Motor neuron (in vitro differentiated cells): Measurements from ENCODE around the gene LRRC40. TPM values are rescaled to one million over a fixed set of nuclear protein-coding genes. Genes with fewer than 3 reads are reported as not detected.

ENCODE experiments used
- ATAC-seq, 8 experiments: fragments of 200-7000 bp; cut with Tn5 transposase; replicated peaks in 6 of 8; 2 replicates each; pipeline ENCODE4 v1.8.0; 2021; ENCODE audit warnings: mild to moderate bottlenecking in 8 of 8, moderate library complexity in 8 of 8
- H3K27ac ChIP-seq, 2 donors: fragments of 250-450 bp; sonication (Bioruptor Pico); 2 replicates each; pipeline ENCODE4 v1.9.0; 2021; ENCODE audit warnings: antibody characterized with exemption in 2 of 2, mild to moderate bottlenecking in 2 of 2, moderate library complexity in 1 of 2
- H3K4me1 ChIP-seq, 2 donors: fragments of 250-450 bp; sonication (Bioruptor Pico); replicated peaks in 1 of 2; 2 replicates each; pipeline ENCODE4 v1.6.1; 2021; ENCODE audit warnings: antibody characterized with exemption in 2 of 2, mild to moderate bottlenecking in 2 of 2, moderate library complexity in 1 of 2
- H3K4me3 ChIP-seq, 5 donors: fragments of 250-450 bp; sonication (Bioruptor Pico); 2 replicates each; pipeline ENCODE4 v1.9.0; 2021; ENCODE audit warnings: antibody characterized with exemption in 5 of 5, mild to moderate bottlenecking in 5 of 5, moderate library complexity in 4 of 5
- WGBS, 10 experiments: fragments of 450-650 bp; shearing (Covaris generic); methylation state at CpG; one replicate each; pipeline ENCODE4 v1.0.0; 2022; 5-methylcytosine and 5-hydroxymethylcytosine counted together
- in situ Hi-C, 9 experiments: fragments of 400-800 bp; cut with MboI; loops; one replicate each; pipeline ENCODE4 v1.15.0; 2021; ENCODE audit warnings: low sequenced_read_pairs in 9 of 9, low pct_unique_long_range_greater_than_20kb in 2 of 9; ENCODE audit not compliant: unreplicated experiment in 9 of 9
- total RNA-seq, 8 experiments: library from RNA; unstranded; fragments of 300-600 nt; gene quantifications; 2 replicates each; pipeline versions ENCODE4 v1.2.3 to v1.2.4, GENCODE V29; 2022

Gene LRRC40
- 10 to 100 TPM in 7 of 8 experiments, 1 to 10 TPM in 1; 8.1 to 54.6 (median 34.5) TPM for total RNA-seq

DNA sequence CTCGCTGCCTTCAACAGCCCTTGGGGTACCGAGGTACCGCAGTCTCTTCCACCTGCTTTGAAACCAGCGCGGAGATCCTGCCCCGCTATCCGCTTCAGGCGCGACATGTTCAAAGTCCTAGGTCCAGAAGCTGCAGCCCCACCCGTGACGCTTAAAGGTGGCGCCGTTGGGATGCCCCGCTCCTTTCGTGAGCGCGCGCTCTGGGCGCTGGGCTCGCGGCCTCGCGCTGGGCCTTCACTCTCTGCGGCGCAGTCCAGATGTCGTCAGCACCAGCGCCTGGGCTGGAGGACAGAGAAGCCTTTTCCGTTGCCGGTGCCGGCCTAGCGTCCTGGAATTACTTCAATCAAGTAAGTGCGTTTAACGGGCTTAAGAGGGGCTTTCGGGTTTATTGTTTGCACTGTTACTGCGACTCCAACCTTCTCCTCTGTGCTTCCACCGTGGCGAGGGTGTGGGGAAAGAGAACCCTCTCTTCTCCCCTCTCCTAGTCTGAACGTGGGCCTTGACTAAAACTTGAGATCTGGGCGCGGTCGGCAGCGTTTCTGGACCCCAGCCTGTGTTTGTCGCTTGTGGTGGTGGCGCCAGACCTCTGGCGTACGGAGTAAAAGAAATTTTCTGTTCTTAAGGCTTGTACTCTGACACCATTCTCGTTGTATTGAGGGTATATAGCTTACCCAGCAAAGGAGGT lies at the start of gene LRRC40:
Gene LRRC40, minus strand, starts transcription at position 146 of the 685 bp plus-strand sequence. Its CDS starts 39 bp downstream, at position 107.
- peaks cover 21 to 26% of the 10 kb centered on the region in 2 donors for H3K4me1 ChIP-seq
- H3K4me3 ChIP-seq = peak within 1 kb of the TSS; percentile 57 to 96 (median 87)
- in situ Hi-C loops = no loop called here
- ATAC-seq = peak; percentile 91 to 99 (median 98)
- 0 to 3% (median 0%) methylated on average over 8 to 36 of the region's 47 CpGs; no CpG with 5 or more reads in 1 of the 10 experiments for WGBS, 10 experiments
- H3K27ac ChIP-seq = peak within 1 kb of the TSS; percentile 89 to 96

DNA sequence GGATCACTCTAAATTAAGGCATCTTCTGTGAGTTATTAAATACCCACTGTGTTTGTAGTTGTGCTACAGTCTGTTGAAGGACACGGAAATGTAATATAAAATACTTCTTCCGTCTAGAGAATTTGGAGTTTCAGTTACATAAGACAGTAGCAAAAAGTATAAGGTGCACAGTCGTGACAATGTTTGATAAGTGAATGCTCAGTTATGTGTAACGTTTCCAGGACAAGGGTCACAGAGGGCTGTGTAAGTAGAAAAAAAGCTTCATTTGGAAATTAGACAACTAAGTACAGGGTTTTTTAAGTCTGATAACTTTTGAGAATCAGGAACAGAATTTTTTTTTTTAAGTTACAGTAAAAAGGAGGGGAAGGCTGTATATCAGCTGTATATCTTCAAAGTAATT lies 43.4 kb upstream of the LRRC40 start:
- WGBS, 10 experiments = 76 to 100% (median 96%) methylated on average over 2 to 4 of the region's 4 CpGs
- no peak for ATAC-seq
- in situ Hi-C loops = loop anchor here in 1 of 9 experiments (25.0 kb wide), 1 partner anchor 814 kb away; no protein-coding TSS in a partner anchor
- Histone ChIP-seq H3K4me3 (no peak overlapping the region), H3K4me1 (no peaks in the 10 kb centered on the region), H3K27ac (no peak overlapping the region)

DNA sequence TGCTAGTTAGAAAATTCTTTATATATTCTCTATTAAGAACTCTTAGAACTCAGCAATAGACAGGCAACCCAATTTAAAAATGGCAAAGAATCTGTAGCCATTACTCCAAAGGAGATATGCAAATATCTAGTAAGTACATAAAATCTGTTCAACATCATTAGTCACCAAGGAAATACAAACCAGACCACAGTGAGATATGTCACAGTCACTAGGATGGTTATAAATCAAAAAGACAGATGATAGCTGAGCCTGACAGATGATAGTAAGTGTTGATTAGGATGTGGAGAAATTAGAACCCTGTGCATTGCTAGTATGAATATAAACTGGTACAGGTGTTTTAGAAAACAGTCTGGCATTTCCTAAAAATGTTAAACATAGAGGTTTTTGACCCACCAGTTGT lies 42.4 kb upstream of the LRRC40 start:
- ATAC-seq = peak in 2 of 8 experiments; percentile 22 to 66
- Histone ChIP-seq H3K4me1 (no peaks in the 10 kb centered on the region), H3K4me3 (no peak overlapping the region), H3K27ac (no peak overlapping the region)
- in situ Hi-C loops = loop anchor here in 1 of 9 experiments (25.0 kb wide), 1 partner anchor 815 kb away; no protein-coding TSS in a partner anchor

DNA sequence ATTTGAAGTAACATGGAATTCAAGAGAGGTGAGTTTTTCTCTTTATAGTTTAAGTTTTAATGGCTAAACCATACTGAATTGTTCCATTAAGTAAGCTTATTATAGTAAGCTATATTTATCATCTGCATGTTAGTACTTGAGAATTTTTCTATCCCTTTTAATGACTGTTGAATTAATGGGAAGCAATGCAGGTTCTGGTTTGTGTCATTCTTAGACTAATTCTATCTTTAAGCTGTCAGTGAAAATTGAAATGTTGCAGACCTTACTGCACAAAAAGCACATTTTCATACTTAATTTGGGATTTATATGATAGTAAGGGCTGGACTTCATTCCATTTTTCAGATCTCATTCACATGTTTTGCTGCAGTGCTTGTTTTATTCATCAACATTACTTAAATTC lies 41.7 kb upstream of the LRRC40 start:
- no peaks in the 10 kb centered on the region for H3K4me1 ChIP-seq
- no peak overlapping the region for H3K27ac ChIP-seq
- no peak for ATAC-seq
- no peak overlapping the region for H3K4me3 ChIP-seq
- in situ Hi-C loops = loop anchor here in 1 of 9 experiments (25.0 kb wide), 1 partner anchor 815 kb away; no protein-coding TSS in a partner anchor

DNA sequence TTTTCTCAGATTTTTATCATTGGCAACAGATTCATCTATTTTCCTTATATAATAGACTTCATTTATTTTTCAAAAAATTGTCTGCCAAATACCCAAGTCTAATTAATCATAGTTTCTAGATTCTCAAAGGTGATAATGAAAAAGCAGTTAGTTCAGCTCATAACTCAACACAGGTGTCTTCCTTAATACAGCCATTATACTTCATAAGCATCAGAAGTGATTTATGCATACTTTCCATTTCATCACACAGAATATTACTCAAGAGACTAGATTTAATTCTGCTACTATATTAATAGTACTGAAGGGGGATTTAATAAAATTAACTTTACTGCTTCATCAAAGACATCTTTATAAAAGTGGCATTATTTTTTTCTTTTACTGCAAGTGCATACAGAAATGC lies 34.6 kb upstream of the LRRC40 start:
- in situ Hi-C loops = loop anchor here in 1 of 9 experiments (25.0 kb wide), 1 partner anchor 822 kb away; no protein-coding TSS in a partner anchor
- Histone ChIP-seq H3K27ac (no peak overlapping the region), H3K4me1 (no peaks in the 10 kb centered on the region), H3K4me3 (no peak overlapping the region)
- no peak for ATAC-seq

DNA sequence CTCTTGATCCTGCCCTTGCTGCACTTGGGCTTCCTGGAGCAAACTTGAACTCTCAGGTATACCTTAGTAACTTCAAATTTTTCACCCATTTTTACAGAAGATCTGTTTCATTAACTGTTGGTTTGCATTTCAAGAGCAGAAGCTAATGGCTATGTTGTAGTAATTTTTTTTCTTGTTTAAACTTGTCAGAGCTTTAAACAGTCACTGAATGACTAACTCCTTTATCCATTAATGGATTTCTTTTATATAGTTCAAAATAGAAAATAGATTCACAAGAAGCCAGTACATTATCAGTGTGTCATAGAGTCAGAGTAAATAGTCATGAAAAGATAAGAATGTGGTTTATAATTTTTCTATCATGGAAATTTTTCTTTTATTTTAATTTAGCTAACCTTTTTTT lies 29.4 kb upstream of the LRRC40 start:
- no peak overlapping the region for H3K4me3 ChIP-seq
- no peak overlapping the region for H3K27ac ChIP-seq
- in situ Hi-C loops = loop anchor here in 1 of 9 experiments (25.0 kb wide), 1 partner anchor 828 kb away; no protein-coding TSS in a partner anchor
- H3K4me1 ChIP-seq = no peaks in the 10 kb centered on the region
- ATAC-seq = no peak

DNA sequence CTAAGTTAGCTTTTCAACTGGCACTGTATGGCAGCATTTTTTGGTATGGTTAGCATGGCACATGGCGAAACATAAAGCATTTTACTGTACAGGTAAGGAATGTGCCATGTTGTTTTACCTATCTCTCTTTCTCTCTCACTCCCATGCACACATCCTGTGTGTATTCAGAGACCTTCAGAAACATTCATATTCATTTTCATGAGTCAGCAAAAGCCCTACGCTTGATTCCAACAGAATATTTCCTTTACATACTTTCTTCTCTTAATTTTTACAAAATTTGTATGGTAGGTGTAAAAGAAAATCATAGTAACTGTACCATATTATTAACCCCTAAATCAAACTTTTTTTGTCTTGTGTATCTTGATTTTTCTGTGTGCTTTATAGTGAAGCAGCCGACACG lies 26.1 kb upstream of the LRRC40 start:
- Histone ChIP-seq H3K27ac (no peak overlapping the region), H3K4me1 (peaks cover 2 to 4% of the 10 kb centered on the region in 2 donors), H3K4me3 (no peak overlapping the region)
- in situ Hi-C loops = loop anchor here in 1 of 9 experiments (25.0 kb wide), 1 partner anchor 831 kb away; no protein-coding TSS in a partner anchor
- 74 to 100% (median 94%) methylated on average over 2 to 4 of the region's 4 CpGs for WGBS, 10 experiments
- no peak for ATAC-seq

DNA sequence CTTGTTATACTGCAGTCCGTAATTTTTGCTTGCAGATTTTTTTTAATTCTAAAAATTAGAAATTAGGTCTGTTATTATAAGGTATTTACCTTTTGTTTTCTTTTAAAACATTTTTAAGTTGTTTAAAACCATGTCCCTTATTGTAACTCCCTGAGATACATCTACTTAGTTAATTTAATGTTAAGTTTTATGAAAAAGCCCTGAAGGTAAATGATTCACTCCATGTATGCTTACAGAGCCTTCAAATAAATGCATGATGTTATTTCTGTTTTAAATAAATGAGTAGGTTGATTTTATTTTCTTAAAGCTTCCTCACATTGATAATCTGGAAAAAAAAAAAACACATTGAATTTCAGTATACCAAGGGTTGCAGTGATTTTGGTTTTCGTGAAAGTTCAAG lies 23.3 kb upstream of the LRRC40 start:
- in situ Hi-C loops = loop anchor here in 1 of 9 experiments (25.0 kb wide), 1 partner anchor 834 kb away; no protein-coding TSS in a partner anchor
- 50 to 100% (median 97%) methylated on average over 1 to 2 of the region's 2 CpGs; no CpG with 5 or more reads in 1 of the 10 experiments for WGBS, 10 experiments
- Histone ChIP-seq H3K4me3 (no peak overlapping the region), H3K4me1 (peaks cover 13% of the 10 kb centered on the region in 2 donors), H3K27ac (no peak overlapping the region)
- peak in 3 of 8 experiments; percentile 46 to 55 (median 50) for ATAC-seq

DNA sequence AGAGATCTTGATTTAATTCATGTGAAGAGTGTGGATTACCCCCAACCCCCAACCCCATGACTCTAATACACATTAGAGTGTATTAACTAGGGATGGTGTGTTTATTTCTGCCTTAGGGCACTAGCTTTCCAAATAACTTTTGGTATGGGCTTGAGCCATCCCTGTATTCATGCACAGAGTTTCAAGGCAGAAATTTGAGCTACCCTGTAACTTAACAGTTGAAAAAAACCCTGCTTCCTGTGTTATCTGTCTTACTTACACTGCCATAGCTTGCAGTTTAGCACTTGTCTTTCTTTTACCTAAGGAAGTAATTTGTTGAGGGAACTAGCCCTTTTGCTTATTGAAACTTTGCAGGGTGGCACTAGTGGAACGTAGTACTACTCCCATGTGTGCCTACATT lies 22.1 kb upstream of the LRRC40 start:
- Histone ChIP-seq H3K4me3 (no peak overlapping the region), H3K27ac (no peak overlapping the region), H3K4me1 (peaks cover 14 to 26% of the 10 kb centered on the region in 2 donors)
- in situ Hi-C loops = loop anchor here in 1 of 9 experiments (25.0 kb wide), 1 partner anchor 835 kb away; no protein-coding TSS in a partner anchor
- WGBS, 10 experiments = 33 to 100% (median 80%) methylated on average over 1 of the region's 1 CpG; no CpG with 5 or more reads in 2 of the 10 experiments
- peak in 4 of 8 experiments; percentile 13 to 50 (median 25) for ATAC-seq

DNA sequence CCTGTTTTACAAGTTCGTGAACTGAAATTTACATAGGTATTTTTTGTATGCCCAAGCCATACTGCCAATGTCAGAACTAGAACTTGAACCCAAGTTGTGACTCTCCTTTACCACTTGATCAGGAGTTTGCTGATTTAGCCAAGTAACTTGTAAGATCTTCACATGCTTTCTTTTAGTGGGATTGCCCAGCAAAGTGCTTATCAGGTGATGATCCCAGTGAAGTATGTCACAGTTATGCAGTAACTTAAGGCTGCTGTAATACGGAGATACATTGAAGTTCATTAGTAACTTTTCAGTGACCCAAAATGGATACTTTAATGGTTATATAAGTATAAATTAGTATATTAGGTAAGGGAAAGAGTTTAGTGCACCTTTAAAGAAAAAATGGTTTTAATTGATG lies 19.6 kb upstream of the LRRC40 start:
- 80 to 100% (median 92%) methylated on average over 1 to 2 of the region's 2 CpGs; no CpG with 5 or more reads in 2 of the 10 experiments for WGBS, 10 experiments
- Histone ChIP-seq H3K27ac (no peak overlapping the region), H3K4me1 (peaks cover 18 to 31% of the 10 kb centered on the region in 2 donors), H3K4me3 (no peak overlapping the region)
- in situ Hi-C loops = loop anchor here in 1 of 9 experiments (25.0 kb wide), 1 partner anchor 837 kb away; no protein-coding TSS in a partner anchor
- no peak for ATAC-seq

DNA sequence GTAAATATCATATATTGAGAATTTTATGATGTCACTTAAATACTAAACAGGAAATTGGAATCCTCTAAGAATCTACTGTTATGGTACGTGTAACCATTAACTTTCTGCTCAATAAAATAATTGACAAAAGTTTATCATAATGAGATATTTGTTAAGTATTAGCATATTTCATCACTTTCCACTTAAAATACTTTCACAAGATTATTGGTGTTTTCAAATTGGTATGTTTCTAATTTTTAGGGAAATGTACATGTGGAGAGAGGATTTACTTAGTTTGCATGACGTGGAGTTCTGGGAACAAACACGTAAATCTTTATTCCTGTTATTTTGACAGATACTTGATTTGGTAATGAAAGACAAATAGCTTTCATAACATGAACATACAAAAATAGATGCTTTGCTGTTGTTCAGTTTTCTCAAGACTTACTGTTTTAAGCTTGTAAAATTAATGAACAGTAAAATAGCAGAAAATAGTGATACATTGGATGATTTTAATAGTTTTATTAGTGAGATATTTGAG lies 17.4 kb upstream of the LRRC40 start:
- in situ Hi-C loops = no loop called here
- no peak for ATAC-seq
- peak overlapping the region; percentile 49 to 90 (median 64) for H3K4me3 ChIP-seq
- peaks cover 18 to 31% of the 10 kb centered on the region in 2 donors for H3K4me1 ChIP-seq
- H3K27ac ChIP-seq = no peak overlapping the region
- 0 to 57% (median 19%) methylated on average over 2 to 3 of the region's 3 CpGs; no CpG with 5 or more reads in 1 of the 10 experiments for WGBS, 10 experiments

DNA sequence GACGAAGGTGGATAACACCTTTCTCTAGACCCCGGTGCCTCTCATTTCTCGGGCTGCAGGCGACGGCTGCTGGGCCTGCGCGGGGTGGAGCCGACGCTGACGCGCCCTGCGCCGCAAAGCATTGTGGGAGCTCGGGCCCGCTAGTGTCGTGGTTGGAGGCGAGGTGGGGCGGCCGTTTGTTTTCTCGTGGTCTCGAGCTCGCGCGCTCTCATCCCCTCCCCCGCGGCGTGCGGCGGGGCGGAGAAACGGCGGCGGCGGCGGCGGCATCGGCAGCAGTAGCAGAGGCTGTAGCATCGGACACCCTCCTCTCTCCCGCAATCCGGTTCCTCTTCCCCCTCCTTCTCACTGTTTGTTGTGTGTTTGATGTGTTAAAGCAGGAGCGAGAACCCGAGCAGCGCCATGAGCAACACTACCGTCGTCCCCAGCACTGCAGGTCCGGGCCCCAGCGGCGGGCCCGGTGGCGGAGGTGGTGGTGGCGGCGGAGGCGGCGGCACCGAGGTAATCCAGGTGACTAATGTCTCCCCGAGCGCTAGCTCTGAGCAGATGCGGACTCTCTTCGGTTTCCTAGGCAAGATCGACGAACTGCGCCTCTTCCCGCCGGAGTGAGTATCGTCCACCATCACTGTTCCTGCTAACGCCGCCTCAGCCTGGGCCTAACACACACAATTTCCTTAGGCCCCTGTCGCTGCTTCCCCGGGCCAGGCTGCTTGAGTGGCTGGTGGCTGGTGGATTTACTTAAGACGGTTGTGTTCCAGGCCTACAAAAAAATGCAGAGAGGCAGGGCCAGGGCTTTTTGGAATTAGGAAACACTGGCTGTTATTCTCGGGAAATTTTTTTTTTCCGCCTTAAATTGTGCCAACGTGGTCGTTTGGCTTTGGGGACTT lies 16.1 kb upstream of the LRRC40 start, which contains the start of gene SRSF11:
Gene SRSF11, plus strand, starts transcription at position 143 of the 884 bp plus-strand sequence. Its CDS starts 257 bp downstream, at position 400.
- H3K4me3 ChIP-seq = peak within 1 kb of the TSS; percentile 49 to 90 (median 64)
- peaks cover 14 to 29% of the 10 kb centered on the region in 2 donors for H3K4me1 ChIP-seq
- peak; percentile 86 to 98 (median 97) for ATAC-seq
- 0 to 6% (median 2%) methylated on average over 5 to 49 of the region's 74 CpGs; no CpG with 5 or more reads in 1 of the 10 experiments for WGBS, 10 experiments
- in situ Hi-C loops = no loop called here
- H3K27ac ChIP-seq = peak within 1 kb of the TSS; percentile 92 to 96
